ENCODE measurements around the gene GNB1L. TPM values are rescaled to one million over a fixed set of nuclear protein-coding genes. Genes with fewer than 3 reads are reported as not detected.

The GNB1L gene
- total and polyA plus RNA-seq, 9 of the 15 experiments (the other 6 are each of a cell fraction or from before 2014, with no cell fraction given): 0.56 to 50.5 (median 10.2) TPM

DNA sequence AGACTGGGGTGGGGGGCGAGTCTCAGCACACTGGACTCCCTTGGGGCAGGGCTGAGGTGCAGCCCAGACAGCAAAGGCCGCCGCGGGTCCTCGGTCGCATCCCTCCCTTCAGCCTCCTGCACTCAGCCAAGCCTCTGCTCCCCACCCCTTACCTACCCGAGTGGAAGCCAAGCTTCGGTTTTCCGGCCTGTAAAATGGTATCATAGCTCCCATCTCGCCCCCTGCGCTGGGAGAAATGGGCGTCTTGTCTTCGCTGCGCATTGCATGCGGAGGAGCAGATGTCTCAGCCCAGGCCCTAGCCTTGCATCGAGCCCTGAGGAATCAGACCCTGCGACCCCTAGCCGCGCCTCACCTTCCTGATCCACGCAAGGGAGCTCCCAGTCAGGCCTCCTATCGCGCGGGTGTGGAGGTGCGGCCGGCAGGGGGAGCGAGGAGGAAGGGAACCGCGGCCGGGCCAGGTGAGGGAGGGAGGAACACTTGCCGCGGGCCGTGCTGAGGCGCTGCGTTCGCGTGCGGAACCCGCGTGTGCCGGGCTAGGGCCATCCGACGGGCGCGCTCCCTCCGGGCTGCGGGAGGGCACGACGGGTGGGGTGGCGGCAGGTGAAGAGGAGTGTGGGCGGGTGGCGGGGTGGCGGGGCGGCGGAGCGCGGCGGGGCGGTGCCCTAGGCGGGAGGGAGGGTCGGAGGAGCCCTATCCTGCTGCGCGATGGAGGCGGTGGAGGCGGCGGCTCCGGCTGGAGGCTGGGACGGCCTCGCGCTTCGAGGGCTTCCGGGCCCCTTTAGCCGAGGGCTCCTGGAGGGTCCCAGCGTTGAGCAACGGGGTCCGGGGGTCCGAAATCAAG, 98.2 kb downstream of the GNB1L start (continued):
- peak; percentile 75 for TF ChIP-seq HDAC2 (IDR thresholded peaks at IDR 0.05)
- peak; percentile 99 for TF ChIP-seq CTBP1 (IDR thresholded peaks at IDR 0.05; ENCODE audit: borderline replicate concordance)
- no peak for TF ChIP-seq ZNF274 (IDR thresholded peaks at IDR 0.05; ENCODE audit: borderline replicate concordance, low read depth, low read length)
- TF ChIP-seq SMARCB1 (IDR thresholded peaks at IDR 0.05; ENCODE audit: insufficient read length, low read depth): no peak
- peak; percentile 81; the same call in 1 of the 2 replicates for TF ChIP-seq ESRRA (IDR thresholded peaks at IDR 0.05; ENCODE audit: borderline replicate concordance, low read depth)
- TF ChIP-seq ASH1L (IDR thresholded peaks at IDR 0.05; ENCODE audit: borderline replicate concordance, low read depth, partially characterized antibody): no peak
- peak; percentile 77 for TF ChIP-seq PHF20 (IDR thresholded peaks at IDR 0.05; ENCODE audit: partially characterized antibody)
- 0 out of 4 replicates have a peak, but pooled peaks of 1 of the 2 experiments have one; percentile 10 for TF ChIP-seq SIX5 (IDR thresholded peaks at IDR 0.05; ENCODE audit: borderline replicate concordance in 1 of 2, insufficient read depth in 1 of 2, low read depth in 1 of 2, low read length in 2 of 2)
- no peak for TF ChIP-seq NFXL1 (CRISPR knock-in tag; IDR thresholded peaks at IDR 0.05)
- TF ChIP-seq C11orf30 (IDR thresholded peaks at IDR 0.05; ENCODE audit: low read depth): no peak
- TF ChIP-seq, protein P1, sequence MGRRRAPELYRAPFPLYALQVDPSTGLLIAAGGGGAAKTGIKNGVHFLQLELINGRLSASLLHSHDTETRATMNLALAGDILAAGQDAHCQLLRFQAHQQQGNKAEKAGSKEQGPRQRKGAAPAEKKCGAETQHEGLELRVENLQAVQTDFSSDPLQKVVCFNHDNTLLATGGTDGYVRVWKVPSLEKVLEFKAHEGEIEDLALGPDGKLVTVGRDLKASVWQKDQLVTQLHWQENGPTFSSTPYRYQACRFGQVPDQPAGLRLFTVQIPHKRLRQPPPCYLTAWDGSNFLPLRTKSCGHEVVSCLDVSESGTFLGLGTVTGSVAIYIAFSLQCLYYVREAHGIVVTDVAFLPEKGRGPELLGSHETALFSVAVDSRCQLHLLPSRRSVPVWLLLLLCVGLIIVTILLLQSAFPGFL (CRISPR knock-in tag; IDR thresholded peaks at IDR 0.05): no peak
- peak; percentile 76 for TF ChIP-seq SREBF1 (IDR thresholded peaks at IDR 0.05; ENCODE audit: borderline replicate concordance, low read depth, low read length)
- TF ChIP-seq, protein P2, sequence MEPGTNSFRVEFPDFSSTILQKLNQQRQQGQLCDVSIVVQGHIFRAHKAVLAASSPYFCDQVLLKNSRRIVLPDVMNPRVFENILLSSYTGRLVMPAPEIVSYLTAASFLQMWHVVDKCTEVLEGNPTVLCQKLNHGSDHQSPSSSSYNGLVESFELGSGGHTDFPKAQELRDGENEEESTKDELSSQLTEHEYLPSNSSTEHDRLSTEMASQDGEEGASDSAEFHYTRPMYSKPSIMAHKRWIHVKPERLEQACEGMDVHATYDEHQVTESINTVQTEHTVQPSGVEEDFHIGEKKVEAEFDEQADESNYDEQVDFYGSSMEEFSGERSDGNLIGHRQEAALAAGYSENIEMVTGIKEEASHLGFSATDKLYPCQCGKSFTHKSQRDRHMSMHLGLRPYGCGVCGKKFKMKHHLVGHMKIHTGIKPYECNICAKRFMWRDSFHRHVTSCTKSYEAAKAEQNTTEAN (CRISPR knock-in tag; IDR thresholded peaks at IDR 0.05): no peak
- 0 out of 2 replicates have a peak, but pooled peaks have one; percentile 29 for TF ChIP-seq ZFPM2 (CRISPR knock-in tag; IDR thresholded peaks at IDR 0.05)
- no peak; a peak in 1 of 4 replicates for TF ChIP-seq TBL1XR1 (IDR thresholded peaks at IDR 0.05; ENCODE audit: low read length in 2 of 2)
- 0 out of 2 replicates have a peak, but pooled peaks have one; percentile 39 for TF ChIP-seq JUN (IDR thresholded peaks at IDR 0.05; ENCODE audit: borderline replicate concordance, low read depth, low read length)
- no peak for TF ChIP-seq JUN (CRISPR knock-in tag; IDR thresholded peaks at IDR 0.05; ENCODE audit: borderline replicate concordance)
- TF ChIP-seq ZNF77 (CRISPR knock-in tag; IDR thresholded peaks at IDR 0.05): no peak
- TF ChIP-seq FOXJ2 (tag; IDR thresholded peaks at IDR 0.05): no peak
- no peak for TF ChIP-seq HMG20A (CRISPR knock-in tag; conservative IDR thresholded peaks at IDR 0.05)
- TF ChIP-seq TEAD2 (tag; IDR thresholded peaks at IDR 0.05): no peak
- TF ChIP-seq ZNF217 (CRISPR knock-in tag; IDR thresholded peaks at IDR 0.05): no peak
